PFSK-1 (cell line): ENCODE data around the gene FOXN3.

Source experiments
- POLR2AphosphoS5 ChIP-seq: IDR thresholded peaks from 2 replicates; pipeline ENCODE4 v1.6.1; 2012; ENCODE audit warnings: low read depth, mild to moderate bottlenecking, control low read depth, low read length, moderate library complexity
- SIN3A ChIP-seq: IDR thresholded peaks from 2 replicates; pipeline ENCODE4 v1.6.1; 2012; ENCODE audit warnings: mild to moderate bottlenecking, low read length, moderate library complexity, borderline replicate concordance; ENCODE audit not compliant: insufficient read depth
- TAF1 ChIP-seq: IDR thresholded peaks from 2 replicates; pipeline ENCODE4 v1.6.1; 2012; ENCODE audit warnings: low read length, control low read depth, borderline replicate concordance; ENCODE audit not compliant: insufficient read depth

DNA sequence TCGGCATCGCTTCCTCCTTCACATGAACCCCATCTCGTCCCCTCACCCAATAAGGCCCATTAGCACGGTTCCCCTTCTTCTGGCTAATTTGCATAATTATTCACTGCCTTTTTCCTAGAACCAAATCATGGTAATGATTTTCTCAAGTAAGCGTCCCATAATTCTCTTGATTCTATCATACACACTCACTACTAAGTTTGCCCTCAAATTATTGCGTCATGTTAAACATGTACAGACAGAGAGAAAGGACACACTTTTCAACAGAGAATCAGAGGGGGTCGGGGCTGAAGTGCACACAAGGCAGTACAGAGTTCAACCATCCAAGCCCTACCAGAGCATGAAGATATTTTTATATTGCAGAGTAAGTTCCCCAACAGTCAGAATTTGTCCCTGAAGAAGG, 256.6 kb downstream of the FOXN3 start:
- TF ChIP-seq SIN3A (no peak), TAF1 (no peak), POLR2AphosphoS5 (no peak)
